HCT116 (cell line): ENCODE data around the gene CD68. TPM values are rescaled to one million over a fixed set of nuclear protein-coding genes. Genes with fewer than 3 reads are reported as not detected.
"Not testable (repeated sequence)": the region's sequence is repeated elsewhere in the genome, so short reads cannot be mapped to it uniquely, and the experiment has no call there.

Experiments
- ATAC-seq: fragments of 200-7000 bp; cut with Tn5 transposase; 2 replicates; pipeline ENCODE4 v1.9.1; 2020; ENCODE audit warnings: mild to moderate bottlenecking, moderate library complexity
- BruUV-seq: library from RNA; stranded (reverse); fragments of 400-500 nt; replicated peaks from 2 replicates; lab custom pipeline; 2021; lab: Mats Ljungman, UMichigan
- CTCF ChIA-PET: fragments of 300-600 bp; sonication (Branson Sonifier 250); formaldehyde crosslinking; loops from one replicate; lab custom pipeline; 2021; ENCODE audit warnings: antibody characterized with exemption; lab: Charles Lee
- POLR2A ChIA-PET: fragments of 300-600, 350-600 bp; sonication (Branson Sonifier 250); formaldehyde crosslinking; loops from one replicate; lab custom pipeline; 2021; ENCODE audit warnings: antibody characterized with exemption; lab: Charles Lee
- RAD21 ChIA-PET, 2 experiments: fragments of 300-600 bp; sonication (Branson Sonifier 250); formaldehyde crosslinking; loops; one replicate each; lab custom pipeline; 2023; ENCODE audit warnings: low total read pairs in 2 of 2; ENCODE audit not compliant: uncharacterized antibody in 2 of 2, unreplicated experiment in 2 of 2, low non-redundant PET in 1 of 2; lab: Charles Lee
- DNase-seq: peaks from one replicate; pipeline ENCODE4 v3.0.0-alpha.2; 2010; ENCODE audit warnings: low read depth, low spot score
- H2AFZ ChIP-seq: fragments of 200-600 bp; shearing (Covaris generic), sonication (generic); 2 replicates; pipeline ENCODE4 v1.6.1; 2017; ENCODE audit warnings: low read depth, mixed run types, mixed read lengths, antibody characterized with exemption, low read length; ENCODE audit not compliant: poor library complexity, severe bottlenecking
- H3K27ac ChIP-seq: 2 replicates; pipeline ENCODE4 v1.5.1; 2012; ENCODE audit warnings: low read depth, low read length
- H3K27me3 ChIP-seq: fragments of 200-600 bp; sonication (generic); 2 replicates; pipeline ENCODE4 v1.6.1; 2016; ENCODE audit warnings: mixed run types, low read length, mixed read lengths; ENCODE audit not compliant: insufficient read depth
- H3K36me3 ChIP-seq, 2 experiments: fragments of 200-500 bp in 1 of 2; fragments of 200-600 bp in 1 of 2; sonication (Bioruptor generic) in 1 of 2; sonication (generic) in 1 of 2; 2 replicates each; pipeline versions ENCODE4 v1.5.1 to v1.6.1; 2014 to 2016; ENCODE audit warnings: low read length in 2 of 2, inconsistent platforms in 1 of 2, mixed read lengths in 1 of 2, mixed run types in 1 of 2; ENCODE audit not compliant: insufficient read depth in 2 of 2, control insufficient read depth in 1 of 2
- H3K4me1 ChIP-seq, 2 experiments: fragments of 200-600 bp in 1 of 2; sonication (generic) in 1 of 2; 2 replicates each; pipeline versions ENCODE4 v1.5.1 to v1.6.1; 2012 to 2017; ENCODE audit warnings: low read length in 2 of 2, inconsistent platforms in 1 of 2, mild to moderate bottlenecking in 1 of 2, mixed read lengths in 1 of 2, mixed run types in 1 of 2, moderate library complexity in 1 of 2; ENCODE audit not compliant: insufficient read depth in 2 of 2, control insufficient read depth in 1 of 2
- H3K4me2 ChIP-seq: fragments of 200-600 bp; sonication (generic); 2 replicates; pipeline ENCODE4 v1.6.1; 2017; ENCODE audit warnings: mixed run types, low read length, mixed read lengths
- H3K4me3 ChIP-seq, 2 experiments: fragments of 200-600 bp in 1 of 2; sonication (generic) in 1 of 2; replicated peaks in 1 of 2; 2 replicates each; pipeline ENCODE4 v1.5.1; 2011 to 2016; ENCODE audit warnings: low read length in 2 of 2, control low read depth in 1 of 2, low read depth in 1 of 2, mild to moderate bottlenecking in 1 of 2, mixed read lengths in 1 of 2, mixed run types in 1 of 2
- H3K79me2 ChIP-seq: fragments of 200-600 bp; sonication (generic); 2 replicates; pipeline ENCODE4 v1.6.1; 2017; ENCODE audit warnings: mild to moderate bottlenecking, mixed run types, low read length, moderate library complexity, mixed read lengths; ENCODE audit not compliant: insufficient read depth
- H3K9ac ChIP-seq: fragments of 200-600 bp; sonication (generic); 2 replicates; pipeline ENCODE4 v1.6.1; 2016; ENCODE audit warnings: low read length, mixed read lengths
- H3K9me2 ChIP-seq: fragments of 200-600 bp; sonication (generic), shearing (Covaris generic); 2 replicates; pipeline ENCODE4 v1.6.1; 2017; ENCODE audit warnings: mixed run types, mild to moderate bottlenecking, moderate library complexity; ENCODE audit not compliant: insufficient read depth
- H3K9me3 ChIP-seq, 2 experiments: fragments of 200-500 bp in 1 of 2; fragments of 200-600 bp in 1 of 2; sonication (Bioruptor generic) in 1 of 2; sonication (generic) in 1 of 2; 2 replicates each; pipeline ENCODE4 v1.6.1; 2014 to 2017; ENCODE audit warnings: low read length in 2 of 2, mixed read lengths in 2 of 2, inconsistent platforms in 1 of 2, low read depth in 1 of 2, mild to moderate bottlenecking in 1 of 2, mixed run types in 1 of 2, moderate library complexity in 1 of 2; ENCODE audit not compliant: control insufficient read depth in 1 of 2, insufficient read depth in 1 of 2
- H4K20me1 ChIP-seq: fragments of 200-600 bp; sonication (generic), shearing (Covaris generic); 2 replicates; pipeline ENCODE4 v1.6.1; 2017; ENCODE audit warnings: mixed run types, mild to moderate bottlenecking, moderate library complexity; ENCODE audit not compliant: insufficient read depth
- JUND ChIP-seq: IDR thresholded peaks from 2 replicates; pipeline ENCODE4 v1.6.1; 2012
- intact Hi-C: fragments of 100-400 bp; cut with micrococcal nuclease; formaldehyde crosslinking; loops from 2 replicates; pipeline ENCODE4 v1.10.0; 2022
- total RNA-seq: library from RNA; stranded (reverse); gene quantifications from one replicate; pipeline ENCODE4 v1.2.1, GENCODE V29; 2021; ENCODE audit not compliant: unreplicated experiment

CD68 gene
- total RNA-seq, 1 experiment from 2014 or later: 7.0 TPM

GRCh38 chr17:7623661-7624060 is 44.2 kb downstream of the CD68 start:
- DNase-seq (no peak), ATAC-seq (no peak)
- Histone ChIP-seq H4K20me1 (no peaks in the 10 kb centered on the region), H2AFZ (no peak overlapping the region), H3K9me2 (no peaks in the 10 kb centered on the region), H3K27ac (no peak overlapping the region), H3K27me3 (no peaks in the 10 kb centered on the region), H3K36me3 (no peaks in the 10 kb centered on the region), H3K9me3 (no peaks in the 10 kb centered on the region), H3K4me1 (peaks cover 4 to 13% of the 10 kb centered on the region in 2 experiments; a peak in 3 of 4 replicates), H3K4me3 (no peak overlapping the region), H3K9ac (no peak overlapping the region), H3K4me2 (no peak overlapping the region), H3K79me2 (peaks cover 5% of the 10 kb centered on the region; the same call in 1 of the 2 replicates)
- CTCF ChIA-PET: interaction anchor here (1.0 to 2.0 kb wide), 2 partner anchors 9 kb away, joined by 3 to 8 read pairs; partner anchors contain the start of gene FXR2
- BruUV-seq: no TSS peak
- RAD21 ChIA-PET: no interaction called here
- no peak for TF ChIP-seq JUND
- POLR2A ChIA-PET: no interaction called here
- intact Hi-C loops: no loop called here

DNA sequence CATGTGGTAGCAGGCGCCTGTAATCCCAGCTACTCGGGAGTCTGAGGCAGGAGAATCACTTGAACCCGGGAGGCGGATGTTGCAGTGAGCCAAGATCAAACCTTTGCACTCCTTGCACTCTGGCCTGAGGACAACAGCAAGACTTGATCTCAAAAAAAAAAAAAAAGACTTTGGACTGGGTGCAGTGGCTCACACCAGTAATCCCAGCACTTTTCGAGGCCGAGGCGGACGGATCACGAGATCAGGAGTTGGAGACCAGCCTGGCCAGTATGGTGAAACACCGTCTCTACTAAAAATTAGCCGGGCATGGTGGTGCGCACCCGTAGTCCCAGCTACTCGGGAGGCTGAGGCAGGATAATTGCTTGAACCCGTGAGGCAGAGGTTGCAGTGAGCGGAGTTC is 46.3 kb downstream of the CD68 start:
- H3K9me2 ChIP-seq, BruUV-seq, DNase-seq, H3K4me2 ChIP-seq, H3K9me3 ChIP-seq, H3K4me3 ChIP-seq, RAD21 ChIA-PET, ATAC-seq, H3K27ac ChIP-seq, H3K36me3 ChIP-seq, H3K27me3 ChIP-seq, H3K9ac ChIP-seq, CTCF ChIA-PET, H3K79me2 ChIP-seq, H2AFZ ChIP-seq, H4K20me1 ChIP-seq, intact Hi-C loops: not testable (repeated sequence)
- POLR2A ChIA-PET: interaction anchor here (1.7 kb wide), 1 partner anchor 62 kb away, joined by 4 read pairs; the partner anchor contains the start of gene TP53
- peaks cover 4 to 13% of the 10 kb centered on the region in 2 experiments; a peak in 3 of 4 replicates for H3K4me1 ChIP-seq
